Kidney (tissue), 14 donors: ENCODE results near the gene TRPC4. TPM values are rescaled to one million over a fixed set of nuclear protein-coding genes. Genes with fewer than 3 reads are reported as not detected.

Experiments
- DNase-seq, 5 donors: peaks; one replicate each; pipeline ENCODE4 v3.0.0-alpha.2; 2013 to 2020
- FAIRE-seq: peaks from 2 replicates; lab custom pipeline; 2012; peaks lifted over from hg19 to GRCh38; lab: Jason Lieb, UNC
- H3K27ac ChIP-seq, 2 donors: one replicate each; pipeline ENCODE4 v1.7.0; 2013; ENCODE audit warnings: low read depth in 2 of 2, low read length in 2 of 2, inconsistent platforms in 1 of 2
- H3K27me3 ChIP-seq: one replicate; pipeline ENCODE4 v1.7.1; 2013; ENCODE audit warnings: low read length, inconsistent platforms; ENCODE audit not compliant: control insufficient read depth, insufficient read depth
- H3K36me3 ChIP-seq, 3 donors: one replicate each; pipeline versions ENCODE4 v1.7.0 to v1.7.1; 2013; ENCODE audit warnings: low read length in 3 of 3, control low read depth in 1 of 3, inconsistent platforms in 1 of 3; ENCODE audit not compliant: insufficient read depth in 3 of 3, control insufficient read depth in 2 of 3
- H3K4me1 ChIP-seq, 3 donors: one replicate each; pipeline versions ENCODE4 v1.7.0 to v1.7.1; 2013; ENCODE audit warnings: low read length in 3 of 3, inconsistent platforms in 1 of 3, low read depth in 1 of 3; ENCODE audit not compliant: control insufficient read depth in 2 of 3, insufficient read depth in 2 of 3
- H3K4me3 ChIP-seq, 3 donors: one replicate each; pipeline versions ENCODE4 v1.7.0 to v1.8.1; 2013; ENCODE audit warnings: low read length in 3 of 3, control low read depth in 1 of 3, inconsistent platforms in 1 of 3
- H3K9ac ChIP-seq, 3 donors: one replicate each; pipeline versions ENCODE4 v1.7.0 to v1.7.1; 2013; ENCODE audit warnings: low read length in 3 of 3, control low read depth in 1 of 3, inconsistent platforms in 1 of 3
- H3K9me3 ChIP-seq, 3 donors: one replicate each; pipeline versions ENCODE4 v1.7.0 to v1.7.1; 2013; ENCODE audit warnings: low read length in 3 of 3, control low read depth in 1 of 3, inconsistent platforms in 1 of 3; ENCODE audit not compliant: control insufficient read depth in 2 of 3, insufficient read depth in 1 of 3
- CTCF ChIP-seq: IDR thresholded peaks from 3 replicates; pipeline ENCODE4 v1.5.1; 2012; ENCODE audit warnings: mild to moderate bottlenecking, moderate library complexity, borderline replicate concordance; ENCODE audit not compliant: insufficient read depth; ENCODE audit errors: extremely low read depth
- intact Hi-C: fragments of 100-400 bp; cut with DNase I; formaldehyde crosslinking; loops from one replicate; pipeline ENCODE4 v1.11.1; 2022
- polyA plus RNA-seq: library from polyadenylated mRNA; stranded (reverse); fragments of 350-450 nt; fragmentation: Illumina TruSeq; extraction: RNeasy Lipid Tissue Mini Kit (QIAGEN cat#74804); gene quantifications from one replicate; pipeline ENCODE4 v1.2.3, GENCODE V29; 2014; ENCODE audit warnings: low read depth, low replicate concordance; ENCODE audit not compliant: insufficient read depth
- total RNA-seq: library from RNA; stranded (reverse); fragmentation: NEBNext Ultra II Directional; extraction: Animal tissue kit (Norgen Biotek cat#: 25700); gene quantifications from one replicate; pipeline ENCODE4 v1.2.1, GENCODE V29; 2021
- donor health status: control.
- donor health status: control.
- donor health status: control.
- donor health status: control.
- donor health status: control.
- donor health status: DM: yes; HTN: yes; CAD: no.
- donor health status: Normal renal cell carcinoma (clear cell type).

The TRPC4 gene
- total and polyA plus RNA-seq, 2 donors from 2014 or later, result 0.62 to 2.9 TPM

- Histone ChIP-seq H3K9me3 (no peaks in the 10 kb centered on the region), H3K27ac (no peak overlapping the region), H3K27me3 (no peaks in the 10 kb centered on the region), H3K9ac (no peak overlapping the region), H3K4me1 (no peaks in the 10 kb centered on the region), H3K36me3 (no peaks in the 10 kb centered on the region), H3K4me3 (peak overlapping the region in 1 of 3 donors; percentile 6)
- DNase-seq, result no peak
- no peak for TF ChIP-seq CTCF
- intact Hi-C loops, result no loop called here
- no peak for FAIRE-seq
These were observed 19.5 kb upstream of the TRPC4 start for GRCh38 chr13:37889102-37889501.

GRCh38 chr13:37886879-37887278 lies 17.3 kb upstream of the TRPC4 start:
- H3K4me1 ChIP-seq, result no peaks in the 10 kb centered on the region
- no peaks in the 10 kb centered on the region for H3K36me3 ChIP-seq
- no peak for TF ChIP-seq CTCF
- no peak overlapping the region for H3K4me3 ChIP-seq
- no peaks in the 10 kb centered on the region for H3K9me3 ChIP-seq
- H3K27ac ChIP-seq, result no peak overlapping the region
- no peaks in the 10 kb centered on the region for H3K27me3 ChIP-seq
- DNase-seq (peak in 1 of 5 donors; percentile 29), FAIRE-seq (no peak)
- no peak overlapping the region for H3K9ac ChIP-seq
- intact Hi-C loops, result no loop called here

- DNase-seq (no peak), FAIRE-seq (no peak)
- Histone ChIP-seq H3K27ac (no peak overlapping the region), H3K4me1 (no peaks in the 10 kb centered on the region), H3K36me3 (no peaks in the 10 kb centered on the region), H3K27me3 (no peaks in the 10 kb centered on the region), H3K9me3 (no peaks in the 10 kb centered on the region), H3K4me3 (no peak overlapping the region), H3K9ac (no peak overlapping the region)
- intact Hi-C loops, result no loop called here
- TF ChIP-seq CTCF, result no peak
These were observed 15.1 kb upstream of the TRPC4 start for GRCh38 chr13:37884674-37885073.

- no peak for FAIRE-seq
- no peak overlapping the region for H3K9ac ChIP-seq
- H3K4me1 ChIP-seq, result no peaks in the 10 kb centered on the region
- no peaks in the 10 kb centered on the region for H3K36me3 ChIP-seq
- no peaks in the 10 kb centered on the region for H3K9me3 ChIP-seq
- DNase-seq, result no peak
- intact Hi-C loops, result no loop called here
- H3K27me3 ChIP-seq, result no peaks in the 10 kb centered on the region
- no peak overlapping the region for H3K4me3 ChIP-seq
- H3K27ac ChIP-seq, result no peak overlapping the region
- no peak for TF ChIP-seq CTCF
These were observed 14.5 kb upstream of the TRPC4 start for GRCh38 chr13:37884026-37884425.
